ENCODE measurements around the gene NOXRED1.

Gene NOXRED1

DNA sequence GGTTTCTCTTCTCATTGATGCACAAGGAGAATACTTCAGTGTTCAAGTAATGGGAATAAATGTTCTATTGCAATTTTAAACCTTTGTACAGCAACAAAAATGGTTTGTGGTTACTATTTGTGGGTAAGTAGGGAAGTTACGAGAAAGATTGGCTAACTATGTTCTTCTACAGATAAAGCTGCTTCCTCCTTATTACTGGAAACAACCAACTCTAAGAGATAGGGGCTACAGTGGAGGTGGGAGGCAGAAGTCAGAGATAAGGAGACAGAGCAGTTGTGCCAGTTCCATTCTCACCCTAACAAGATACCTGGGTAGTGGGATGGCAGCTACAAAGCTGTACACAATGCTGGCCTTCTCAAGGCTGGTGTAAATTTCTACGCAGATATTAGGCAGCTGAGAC is 16.2 kb downstream of the NOXRED1 start:
- DNase-seq = no peak

GRCh38 chr14:77406718-77407117 is 16.6 kb downstream of the NOXRED1 start:
- DNase-seq = no peak

GRCh38 chr14:77406086-77406485 is 17.2 kb downstream of the NOXRED1 start:
- no peak for DNase-seq

DNA sequence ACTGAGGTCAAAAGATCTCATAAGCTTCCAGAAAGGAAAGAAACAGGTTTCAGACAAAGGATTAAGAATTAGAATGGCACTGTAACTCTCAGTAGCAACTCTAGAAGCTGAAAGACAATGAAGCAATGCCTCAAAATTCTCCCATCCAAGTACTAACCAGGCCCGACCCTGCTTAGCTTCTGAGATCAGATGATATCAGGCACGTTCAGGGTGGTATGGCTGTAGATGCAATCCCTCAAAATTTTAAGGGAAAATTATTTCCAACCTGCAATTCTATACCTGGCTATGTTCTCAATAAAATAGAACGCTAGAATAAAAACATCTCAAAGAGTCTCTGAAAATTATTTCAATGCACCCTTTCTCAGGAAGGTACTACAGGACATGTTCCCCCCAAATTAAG is 19.6 kb downstream of the NOXRED1 start:
- no peak for DNase-seq

- DNase-seq = no peak
These were observed 23.1 kb downstream of the NOXRED1 start for GRCh38 chr14:77400216-77400615.

- DNase-seq = no peak
These were observed 33.1 kb downstream of the NOXRED1 start for GRCh38 chr14:77390188-77390587.

- no peak for DNase-seq
These were observed 44.6 kb downstream of the NOXRED1 start for GRCh38 chr14:77378701-77379100.

GRCh38 chr14:77377502-77377844 is 45.9 kb downstream of the NOXRED1 start:
- DNase-seq = no peak

GRCh38 chr14:77376771-77377501 is 46.4 kb downstream of the NOXRED1 start, which contains the start of the genes SAMD15 and TMED8:
SAMD15 (plus strand) TSS chr14:77377379; CDS start chr14:77377419, 40 bp downstream.
TMED8 (minus strand) TSS chr14:77377094; CDS start chr14:77377053, 41 bp downstream.
- peak; percentile 89 for DNase-seq

- DNase-seq = peak; percentile 70
These were observed 47.2 kb downstream of the NOXRED1 start for GRCh38 chr14:77375973-77376770.

GRCh38 chr14:77375164-77375950 is 48.0 kb downstream of the NOXRED1 start:
- DNase-seq = no peak

- DNase-seq = no peak
These were observed 51.0 kb downstream of the NOXRED1 start for GRCh38 chr14:77372304-77372841.

GRCh38 chr14:77369285-77369684 is 54.0 kb downstream of the NOXRED1 start:
- DNase-seq = no peak

- DNase-seq = no peak
These were observed 59.2 kb downstream of the NOXRED1 start for GRCh38 chr14:77364146-77364545.

DNA sequence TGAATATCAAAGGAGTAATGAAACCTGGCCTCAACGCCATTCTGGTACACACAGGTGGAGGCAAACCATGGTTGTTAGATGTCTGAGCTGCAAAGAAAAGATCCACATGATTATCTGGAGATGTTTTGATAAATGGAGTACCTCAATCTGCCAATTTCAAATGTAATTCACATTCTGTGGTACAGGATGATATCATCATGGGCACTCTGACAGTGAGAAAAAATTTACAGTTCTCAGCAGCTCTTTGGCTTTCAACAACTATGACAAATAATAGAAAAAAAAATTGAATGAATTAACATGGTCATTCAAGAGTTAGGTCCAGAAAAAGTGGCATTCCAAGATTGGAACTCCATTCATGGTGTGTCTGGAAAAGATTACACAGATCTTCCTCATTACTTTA is 63.7 kb downstream of the NOXRED1 start:
- no peak for DNase-seq

GRCh38 chr14:77356899-77357298 is 66.4 kb downstream of the NOXRED1 start:
- DNase-seq = no peak

- DNase-seq = no peak
These were observed 67.5 kb downstream of the NOXRED1 start for GRCh38 chr14:77355811-77356210.

DNA sequence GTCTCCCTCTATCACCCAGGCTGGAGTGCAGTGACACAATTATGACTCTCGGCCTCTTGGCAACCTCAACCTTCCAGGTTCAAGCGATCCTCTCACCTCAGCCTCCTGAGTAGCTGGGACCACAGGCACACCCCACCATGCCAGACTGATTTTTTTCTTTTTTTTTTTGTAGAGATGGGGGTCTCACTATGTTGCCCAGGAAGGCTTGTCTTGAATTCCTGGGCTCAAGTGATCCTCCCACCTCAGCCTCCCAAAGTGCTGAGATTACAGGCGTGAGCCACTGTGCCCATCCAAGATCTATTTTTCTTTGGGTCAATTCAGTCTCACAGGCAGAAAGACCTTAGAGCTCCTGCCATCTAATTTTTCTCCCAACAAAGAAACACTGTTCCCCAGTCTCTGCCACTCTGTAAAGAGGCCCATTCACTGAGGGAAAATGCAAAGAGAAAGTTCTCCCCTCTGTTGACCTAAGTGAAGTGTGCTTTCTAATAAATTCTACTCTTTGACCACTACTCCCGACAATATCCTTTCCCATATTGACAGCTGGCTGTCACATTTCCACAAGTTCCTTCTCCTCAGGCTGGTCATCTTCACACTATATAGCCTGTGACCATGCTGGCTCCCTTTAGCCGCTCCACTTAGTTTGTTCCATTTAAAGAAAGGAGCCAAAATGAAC is 69.7 kb downstream of the NOXRED1 start:
- DNase-seq = no peak

DNA sequence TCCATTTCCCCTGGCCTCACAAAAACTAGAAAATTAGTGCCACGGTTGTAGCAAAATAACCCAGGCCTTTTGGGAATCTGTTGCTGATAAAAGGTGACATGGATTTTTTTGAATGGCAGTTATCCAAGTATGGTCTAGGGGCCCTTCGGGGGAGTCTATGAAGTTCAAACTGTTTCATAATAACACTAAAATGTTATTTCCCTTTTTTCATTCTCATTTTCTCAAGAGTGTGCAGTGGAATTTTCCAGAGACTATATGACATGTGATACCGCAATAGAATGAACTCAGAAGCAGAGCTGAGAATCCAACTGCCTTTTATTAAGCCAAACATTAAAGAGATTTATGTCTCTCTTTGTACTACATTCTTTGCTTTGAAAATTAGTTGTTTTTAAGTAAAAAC is 75.6 kb downstream of the NOXRED1 start:
- DNase-seq = no peak

GRCh38 chr14:77346495-77346894 is 76.8 kb downstream of the NOXRED1 start:
- no peak for DNase-seq

GRCh38 chr14:77344377-77344996 is 78.8 kb downstream of the NOXRED1 start:
- DNase-seq = no peak

Data from activated CD8-positive, alpha-beta memory T cell treated with anti-CD3 and anti-CD28 coated beads, Interleukin-2, amount 50 U/mL, for 48 hours (primary cell).